Embryonic facial prominence (tissue), 1 donor: ENCODE data around the gene AGAP4.
"Not testable (repeated sequence)": the region's sequence is repeated elsewhere in the genome, so short reads cannot be mapped to it uniquely, and the experiment has no call there.

Experiments used
- DNase-seq: peaks from one replicate; pipeline ENCODE4 v3.0.0-alpha.2; 2016; ENCODE audit errors: extremely low spot score

The AGAP4 gene

GRCh38 chr10:45790694-45791426 lies 56.4 kb downstream of the AGAP4 start:
- DNase-seq, result not testable (repeated sequence)

DNA sequence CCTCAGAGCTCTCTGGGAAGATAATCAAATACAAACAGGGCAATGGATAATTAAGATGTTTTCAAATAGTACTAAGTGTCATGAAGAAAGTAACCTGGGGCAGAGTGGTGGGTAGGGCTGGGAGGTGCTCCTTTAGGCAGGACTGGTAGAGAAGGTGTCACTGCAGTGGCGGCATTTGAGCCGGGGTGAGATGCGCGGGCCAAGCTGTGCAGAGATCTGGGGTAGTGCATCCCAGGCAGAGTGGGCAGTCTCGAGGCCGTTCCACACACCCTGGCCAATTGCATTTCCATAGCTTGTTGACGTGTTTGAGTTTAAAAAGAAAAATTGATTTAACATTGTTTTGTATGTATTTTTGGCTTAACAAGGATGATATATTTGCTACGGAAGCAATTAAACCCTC lies 57.3 kb downstream of the AGAP4 start:
- not testable (repeated sequence) for DNase-seq

- not testable (repeated sequence) for DNase-seq
These were observed 60.0 kb downstream of the AGAP4 start for GRCh38 chr10:45787212-45787741.

DNA sequence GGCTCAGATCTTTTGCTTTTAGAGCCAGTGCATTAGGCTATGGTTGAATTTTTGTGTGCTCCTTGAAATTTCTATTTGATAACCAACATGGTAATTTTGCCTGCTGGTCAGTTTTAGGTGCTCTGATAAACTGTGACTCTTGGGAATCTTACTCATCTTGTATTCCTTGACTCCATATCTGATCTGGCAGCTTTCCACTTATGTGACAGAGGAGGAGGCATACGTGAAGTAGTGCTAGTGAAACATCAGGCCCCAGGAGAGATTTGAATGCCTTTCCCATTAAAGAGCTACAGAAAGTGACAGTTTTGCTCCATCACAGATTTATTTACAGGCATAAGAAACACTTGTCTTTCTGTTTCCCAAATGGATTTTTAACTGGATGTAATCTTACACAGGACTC lies 61.1 kb downstream of the AGAP4 start:
- not testable (repeated sequence) for DNase-seq
